HG02852 (cell line): ENCODE data around the gene DTX3.
"Not testable (repeated sequence)": the region's sequence is repeated elsewhere in the genome, so short reads cannot be mapped to it uniquely, and the experiment has no call there.

Experiments
- ATAC-seq: cut with Tn5 transposase; IDR thresholded peaks from one replicate; pipeline ENCODE4 v1.9.1; 2021; ENCODE audit warnings: mild to moderate bottlenecking, moderate library complexity; ENCODE audit not compliant: unreplicated experiment

The DTX3 gene, protein sequence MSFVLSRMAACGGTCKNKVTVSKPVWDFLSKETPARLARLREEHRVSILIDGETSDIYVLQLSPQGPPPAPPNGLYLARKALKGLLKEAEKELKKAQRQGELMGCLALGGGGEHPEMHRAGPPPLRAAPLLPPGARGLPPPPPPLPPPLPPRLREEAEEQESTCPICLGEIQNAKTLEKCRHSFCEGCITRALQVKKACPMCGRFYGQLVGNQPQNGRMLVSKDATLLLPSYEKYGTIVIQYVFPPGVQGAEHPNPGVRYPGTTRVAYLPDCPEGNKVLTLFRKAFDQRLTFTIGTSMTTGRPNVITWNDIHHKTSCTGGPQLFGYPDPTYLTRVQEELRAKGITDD

DNA sequence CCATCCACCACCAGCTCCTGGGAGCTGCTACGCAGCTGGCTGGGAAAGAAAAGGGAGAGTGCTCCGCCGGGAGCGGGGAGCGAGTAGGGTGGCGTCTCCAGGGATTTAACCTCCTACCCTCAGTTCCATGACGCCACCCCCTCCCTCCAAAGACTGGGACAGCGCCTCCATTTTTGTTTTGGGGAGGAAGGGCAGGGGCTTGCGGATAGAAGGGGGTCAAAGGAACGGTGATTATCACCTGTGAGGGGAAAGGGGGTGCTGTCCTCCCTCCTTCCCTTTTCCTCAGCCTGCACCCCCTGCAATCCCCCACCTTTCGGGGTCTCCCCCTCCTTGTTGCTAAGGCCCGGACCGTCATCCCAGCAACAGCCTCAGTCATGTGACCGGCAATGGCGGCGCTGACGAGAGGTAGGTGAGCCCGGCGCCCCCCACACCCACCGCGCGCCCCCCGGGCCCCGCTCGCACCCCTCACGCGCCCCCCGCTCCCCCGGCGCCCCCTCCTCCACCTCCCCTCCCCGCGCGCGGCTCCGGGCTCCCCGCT lies at the start of gene DTX3:
Gene DTX3, plus strand, starts transcription at position 371 of the 538 bp plus-strand sequence. CDS start 1,694 bp downstream, outside the sequence.
- peak; percentile 79 for ATAC-seq

DNA sequence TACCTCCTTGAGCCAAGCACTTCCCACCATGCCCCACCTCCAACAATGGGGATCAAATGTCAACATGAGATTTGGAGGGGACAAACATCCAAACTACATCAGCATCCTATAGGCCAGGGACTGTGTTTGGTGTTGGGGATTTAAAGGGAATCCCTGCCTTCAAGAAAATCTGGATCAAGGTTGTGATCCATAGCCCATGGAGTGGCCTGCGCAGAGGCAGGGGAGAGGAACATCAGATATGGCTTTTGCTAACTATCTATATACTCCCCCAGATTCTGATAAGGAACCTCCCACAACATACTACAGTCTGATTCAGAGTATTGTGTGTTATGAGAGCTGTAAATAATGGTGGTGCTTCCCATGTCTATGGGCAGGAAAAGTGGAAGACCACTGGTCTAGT lies 49.7 kb upstream of the DTX3 start:
- ATAC-seq = no peak

DNA sequence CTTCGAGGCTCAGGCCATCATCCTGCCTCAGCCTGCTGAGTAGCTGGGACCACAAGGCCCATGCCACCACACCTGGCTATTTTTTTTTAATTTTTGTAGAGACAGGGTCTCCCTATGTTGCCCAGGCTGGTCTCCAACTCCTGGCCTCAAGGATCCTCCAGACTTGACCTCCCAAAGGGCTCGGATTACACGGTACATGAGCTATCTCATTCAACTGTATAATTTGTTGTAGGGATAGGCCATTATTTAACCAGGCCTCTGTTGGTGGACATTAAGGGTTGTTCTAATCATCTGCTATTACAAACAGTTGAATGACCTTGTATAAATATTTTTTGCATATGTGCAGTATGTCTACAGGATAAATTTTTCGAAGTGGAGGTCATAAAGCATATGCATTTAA lies 45.8 kb upstream of the DTX3 start:
- ATAC-seq = no peak

DNA sequence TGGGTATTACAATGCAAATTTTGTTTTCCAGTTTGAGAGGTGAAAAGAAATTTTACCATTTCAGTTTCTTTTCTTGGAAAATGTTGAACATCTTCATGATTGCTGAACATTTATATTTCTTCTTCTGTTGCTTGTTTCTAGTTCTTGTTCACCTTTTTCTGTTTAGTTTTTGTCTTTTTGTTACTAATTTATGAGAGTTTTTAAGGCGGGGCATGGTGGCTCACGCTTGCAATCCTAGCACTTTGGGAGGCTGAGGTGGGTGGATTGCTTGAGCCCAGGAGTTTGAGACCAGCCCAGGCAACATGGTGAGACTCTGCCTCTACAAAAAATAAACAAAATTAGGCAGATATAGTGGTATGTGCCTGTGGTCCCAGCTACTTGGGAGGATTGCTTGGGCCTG lies 44.1 kb upstream of the DTX3 start:
- no peak for ATAC-seq

DNA sequence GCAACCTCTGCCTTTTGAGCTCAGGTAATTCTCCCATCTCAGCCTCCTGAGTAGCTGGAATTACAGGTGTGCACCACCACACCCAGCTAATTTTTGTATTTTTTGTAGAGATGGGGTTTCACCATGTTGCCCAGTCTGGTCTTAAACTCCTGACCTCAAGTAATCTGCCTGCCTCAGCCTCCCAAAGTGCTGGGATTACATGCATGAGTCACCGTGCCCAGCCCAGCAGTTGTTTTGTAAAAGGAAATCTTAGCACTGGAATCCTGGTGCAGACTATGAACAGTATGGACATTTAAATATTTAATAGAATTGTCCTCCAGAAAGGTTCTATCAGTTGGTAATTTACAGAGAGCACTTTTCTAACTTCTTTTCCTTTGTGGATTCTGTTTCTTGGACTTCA lies 43.5 kb upstream of the DTX3 start:
- ATAC-seq = not testable (repeated sequence)

DNA sequence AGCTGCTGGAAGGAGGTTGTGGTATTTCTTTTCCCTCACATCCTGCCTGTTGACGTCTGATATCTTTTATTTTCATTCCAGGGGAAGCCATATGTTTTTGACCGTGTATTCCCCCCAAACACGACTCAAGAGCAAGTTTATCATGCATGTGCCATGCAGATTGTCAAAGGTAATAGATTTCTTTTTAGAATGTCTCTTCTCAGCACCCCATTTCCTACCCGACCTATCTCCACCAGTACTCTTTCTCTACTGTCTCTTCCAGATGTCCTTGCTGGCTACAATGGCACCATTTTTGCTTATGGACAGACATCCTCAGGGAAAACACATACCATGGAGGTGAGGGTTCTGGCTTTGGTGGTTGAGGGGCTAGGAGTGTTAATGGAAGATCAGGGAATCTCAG lies 41.3 kb upstream of the DTX3 start:
- no peak for ATAC-seq

DNA sequence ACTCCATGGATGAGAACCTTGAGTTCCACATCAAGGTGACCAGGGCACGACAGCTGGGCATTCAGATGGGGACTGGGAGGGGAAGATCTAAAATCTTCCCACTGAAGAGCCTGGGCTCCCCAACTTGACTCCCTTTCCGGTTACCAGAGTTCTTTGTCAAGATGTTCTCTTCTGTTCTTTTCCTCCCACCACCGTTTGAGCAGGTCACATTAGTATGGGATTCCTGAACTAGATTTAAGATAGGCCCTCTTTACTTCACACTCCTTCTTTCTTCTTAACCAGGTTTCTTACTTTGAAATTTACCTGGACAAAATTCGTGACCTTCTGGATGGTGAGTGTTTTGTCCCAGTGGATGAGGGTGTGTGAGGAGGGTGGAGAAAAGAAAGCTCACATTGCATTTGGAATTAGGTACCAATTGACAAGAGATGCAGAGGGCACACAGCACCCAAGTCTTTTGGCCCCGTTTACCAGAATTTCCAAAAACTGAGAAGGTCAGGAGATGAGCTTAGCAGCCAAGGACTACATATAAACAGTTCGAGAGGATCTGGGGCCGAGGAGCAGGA lies 40.4 kb upstream of the DTX3 start:
- ATAC-seq = no peak

DNA sequence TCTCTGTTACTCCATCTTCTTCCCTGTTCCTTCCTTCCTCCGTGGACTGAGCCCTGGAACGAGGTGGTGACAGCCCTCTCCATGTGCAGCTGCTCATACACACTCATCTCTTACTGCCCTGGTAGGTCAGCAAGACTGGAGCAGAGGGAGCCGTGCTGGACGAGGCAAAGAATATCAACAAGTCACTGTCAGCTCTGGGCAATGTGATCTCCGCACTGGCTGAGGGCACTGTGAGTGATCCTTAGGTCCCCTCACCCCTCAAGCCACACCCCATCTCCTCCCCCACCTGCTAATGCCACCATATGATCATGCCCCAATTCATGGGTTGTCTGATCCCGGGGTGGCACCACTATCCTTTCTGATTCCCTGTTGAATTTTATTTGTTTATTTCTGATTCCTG lies 35.8 kb upstream of the DTX3 start:
- ATAC-seq = no peak

DNA sequence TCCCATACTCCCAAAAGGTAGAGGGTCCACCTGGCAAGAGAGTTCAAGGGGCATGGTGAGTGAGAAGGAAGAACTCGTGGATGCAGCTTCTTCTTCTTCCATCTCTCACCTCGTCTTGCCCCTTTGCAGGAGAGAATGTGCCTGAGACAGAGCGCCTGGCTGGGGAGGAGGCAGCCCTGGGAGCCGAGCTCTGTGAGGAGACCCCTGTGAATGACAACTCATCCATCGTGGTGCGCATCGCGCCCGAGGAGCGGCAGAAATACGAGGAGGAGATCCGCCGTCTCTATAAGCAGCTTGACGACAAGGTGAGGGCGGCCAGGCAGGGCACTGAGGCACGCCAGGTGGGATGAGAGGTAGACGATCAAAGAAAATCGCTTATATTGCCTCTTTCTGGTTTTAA lies 34.8 kb upstream of the DTX3 start:
- no peak for ATAC-seq

DNA sequence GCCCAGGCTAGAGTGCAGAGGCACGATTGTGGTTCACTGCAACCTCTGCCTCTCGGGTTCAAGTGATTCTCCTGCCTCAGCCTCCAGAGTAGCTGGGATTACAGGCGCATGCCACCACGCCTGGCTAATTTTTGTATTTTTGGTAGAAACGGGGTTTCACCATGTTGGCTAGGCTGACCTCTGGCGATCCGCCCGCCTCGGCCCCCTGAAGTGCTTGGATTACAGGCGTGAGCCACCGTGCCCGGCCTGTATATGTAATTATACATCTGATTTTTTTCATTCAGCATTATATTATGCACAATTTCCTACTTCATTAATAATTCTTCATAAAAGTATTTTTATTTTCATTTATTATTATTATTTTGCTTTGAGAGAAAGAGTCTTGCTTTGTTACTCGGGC lies 34.2 kb upstream of the DTX3 start:
- not testable (repeated sequence) for ATAC-seq

DNA sequence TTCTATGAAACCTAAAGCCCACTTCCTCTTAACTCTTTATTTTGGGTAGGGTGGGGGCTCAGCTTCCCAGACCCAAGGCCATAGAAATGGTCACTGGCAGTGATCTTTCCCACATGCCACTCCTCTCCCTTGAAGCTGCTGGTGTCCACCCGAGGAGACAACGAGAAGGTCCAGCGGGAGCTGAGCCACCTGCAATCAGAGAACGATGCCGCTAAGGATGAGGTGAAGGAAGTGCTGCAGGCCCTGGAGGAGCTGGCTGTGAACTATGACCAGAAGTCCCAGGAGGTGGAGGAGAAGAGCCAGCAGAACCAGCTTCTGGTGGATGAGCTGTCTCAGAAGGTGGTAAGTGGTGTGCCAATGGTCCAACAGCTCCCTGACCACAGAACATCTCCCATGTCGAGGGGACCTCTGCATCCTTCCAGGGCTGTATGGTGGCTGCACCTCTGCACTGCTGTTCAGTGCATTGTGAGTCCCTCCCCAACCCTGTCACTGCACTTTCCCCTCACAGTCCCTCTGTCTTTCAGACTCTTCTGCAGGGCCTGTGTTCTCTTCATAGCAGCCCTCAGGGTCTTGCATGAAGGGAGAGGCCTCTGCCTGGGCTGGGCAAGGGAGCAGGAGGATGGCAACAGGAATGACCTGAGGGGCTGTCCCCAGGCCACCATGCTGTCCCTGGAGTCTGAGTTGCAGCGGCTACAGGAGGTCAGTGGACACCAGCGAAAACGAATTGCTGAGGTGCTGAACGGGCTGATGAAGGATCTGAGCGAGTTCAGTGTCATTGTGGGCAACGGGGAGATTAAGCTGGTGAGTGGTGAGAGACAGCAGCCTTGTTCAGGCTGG lies 32.5 kb upstream of the DTX3 start:
- ATAC-seq = no peak

DNA sequence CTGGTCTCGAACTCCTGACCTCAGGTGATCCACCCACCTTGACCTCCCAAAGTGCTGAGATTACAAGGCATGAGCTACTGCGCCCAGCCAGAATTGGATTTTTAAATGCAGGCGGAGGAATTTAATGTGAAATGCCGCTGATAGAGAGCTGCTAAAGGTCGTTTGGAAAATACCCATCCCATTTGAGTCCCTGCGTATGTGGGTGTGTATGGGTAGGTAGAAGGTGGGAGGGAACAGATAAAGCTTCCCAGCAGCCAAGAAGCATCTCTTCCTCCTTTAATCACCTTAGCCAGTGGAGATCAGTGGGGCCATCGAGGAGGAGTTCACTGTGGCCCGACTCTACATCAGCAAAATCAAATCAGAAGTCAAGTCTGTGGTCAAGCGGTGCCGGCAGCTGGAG lies 29.8 kb upstream of the DTX3 start:
- no peak for ATAC-seq

DNA sequence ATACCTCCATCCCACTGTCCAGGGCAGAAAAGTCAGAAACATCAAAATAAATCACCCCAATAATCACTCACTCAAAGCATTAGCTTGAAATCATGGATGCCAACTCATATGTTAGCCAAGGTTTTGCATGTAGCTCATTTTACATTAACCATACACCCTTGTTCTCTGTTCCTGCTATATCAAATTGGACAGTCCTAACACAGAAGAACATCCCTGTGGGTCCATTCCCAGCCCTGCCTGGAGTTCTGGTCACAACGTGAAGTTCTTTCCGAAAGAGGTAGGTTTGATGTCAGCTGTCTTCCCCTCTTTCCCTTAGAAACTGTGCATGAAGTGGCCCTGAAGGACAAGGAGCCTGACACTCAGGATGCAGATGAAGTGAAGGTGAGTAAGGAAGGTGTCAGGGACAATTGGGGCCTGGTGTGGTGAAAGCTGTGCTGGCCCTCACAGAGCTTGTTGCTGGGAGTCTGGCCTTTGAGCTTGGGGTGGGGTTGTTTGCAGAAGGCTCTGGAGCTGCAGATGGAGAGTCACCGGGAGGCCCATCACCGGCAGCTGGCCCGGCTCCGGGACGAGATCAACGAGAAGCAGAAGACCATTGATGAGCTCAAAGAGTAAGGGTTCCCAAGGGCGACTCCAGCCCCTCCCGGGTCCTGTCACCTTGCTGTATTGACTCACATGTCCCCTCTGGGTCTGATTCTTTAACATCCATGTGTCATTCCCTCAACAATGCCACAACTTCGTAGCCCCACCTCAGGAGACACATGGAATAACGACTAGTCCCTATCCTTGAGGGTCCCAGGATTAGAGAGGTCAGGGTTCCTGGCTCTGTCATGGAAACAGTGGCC lies 28.6 kb upstream of the DTX3 start:
- ATAC-seq = no peak

DNA sequence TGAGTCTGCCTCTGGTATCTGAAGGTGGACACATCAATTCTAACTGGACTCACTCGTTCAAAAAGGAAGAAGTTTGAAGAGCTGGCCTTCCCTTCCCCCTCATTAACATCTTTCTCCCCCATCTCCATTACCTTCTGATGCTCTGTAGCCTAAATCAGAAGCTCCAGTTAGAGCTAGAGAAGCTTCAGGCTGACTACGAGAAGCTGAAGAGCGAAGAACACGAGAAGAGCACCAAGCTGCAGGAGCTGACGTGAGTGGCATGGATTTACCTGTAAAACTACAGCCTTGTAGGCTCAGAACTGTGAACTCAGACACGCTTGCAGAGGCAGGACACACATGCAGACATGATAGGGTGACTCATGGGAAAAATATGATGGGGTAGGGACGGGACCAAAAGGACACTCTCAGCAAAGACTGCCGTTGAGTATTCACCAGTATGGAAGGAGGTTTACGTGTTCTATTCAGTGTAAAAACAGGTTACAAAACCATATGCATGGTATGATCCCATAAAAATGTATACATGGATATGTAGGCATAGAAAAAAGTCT lies 27.9 kb upstream of the DTX3 start:
- no peak for ATAC-seq

DNA sequence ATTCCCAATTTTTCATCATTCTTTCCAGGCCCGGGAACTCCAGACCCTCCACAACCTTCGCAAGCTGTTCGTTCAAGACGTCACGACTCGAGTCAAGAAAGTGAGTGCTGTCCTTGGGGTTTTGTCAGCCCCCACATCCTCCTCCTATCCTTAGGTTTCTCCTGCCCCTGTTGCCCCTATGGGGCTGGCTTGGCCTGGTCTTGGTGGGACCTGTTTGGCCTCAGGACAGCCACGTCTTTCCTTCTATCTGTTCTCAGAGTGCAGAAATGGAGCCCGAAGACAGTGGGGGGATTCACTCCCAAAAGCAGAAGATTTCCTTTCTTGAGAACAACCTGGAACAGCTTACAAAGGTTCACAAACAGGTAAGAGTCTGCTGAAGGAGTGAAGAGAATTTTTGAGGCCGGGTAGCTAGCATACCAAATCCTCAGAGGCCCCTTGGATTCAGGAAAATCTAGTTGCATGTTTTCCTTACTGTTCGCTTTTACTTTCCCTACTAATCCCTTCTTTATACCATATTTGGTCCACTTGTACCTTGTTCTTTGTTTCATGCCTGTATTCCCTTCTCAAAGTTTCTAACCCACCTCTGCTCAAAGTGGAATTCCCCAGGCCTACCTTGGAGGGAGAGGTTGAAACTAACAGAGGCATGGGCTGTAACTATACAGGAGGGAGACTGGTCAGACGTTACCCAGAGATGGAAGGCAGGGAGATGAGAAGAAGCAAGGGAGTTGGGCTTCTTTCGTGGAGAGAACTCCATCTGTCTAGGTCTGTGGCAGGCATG lies 26.5 kb upstream of the DTX3 start:
- no peak for ATAC-seq

DNA sequence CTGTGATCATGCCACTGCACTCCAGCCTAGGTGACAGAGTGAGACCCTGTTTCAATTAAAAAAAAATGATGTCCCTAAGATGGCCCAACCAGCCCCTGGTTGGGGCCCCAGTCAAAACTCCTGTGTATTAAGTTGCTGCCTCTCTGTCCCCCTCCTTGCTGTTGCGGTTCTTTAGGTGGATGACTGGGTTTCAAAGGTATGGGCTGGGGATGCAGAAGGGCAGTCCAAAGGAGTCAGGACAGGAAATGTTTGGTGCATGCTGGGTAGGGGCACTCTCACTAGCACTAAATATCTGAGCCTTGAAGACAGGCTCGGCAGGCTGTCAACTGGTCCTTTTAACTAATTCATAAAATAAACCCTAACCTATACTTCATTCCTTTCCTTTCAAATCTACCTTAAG lies 25.6 kb upstream of the DTX3 start:
- ATAC-seq = no peak

DNA sequence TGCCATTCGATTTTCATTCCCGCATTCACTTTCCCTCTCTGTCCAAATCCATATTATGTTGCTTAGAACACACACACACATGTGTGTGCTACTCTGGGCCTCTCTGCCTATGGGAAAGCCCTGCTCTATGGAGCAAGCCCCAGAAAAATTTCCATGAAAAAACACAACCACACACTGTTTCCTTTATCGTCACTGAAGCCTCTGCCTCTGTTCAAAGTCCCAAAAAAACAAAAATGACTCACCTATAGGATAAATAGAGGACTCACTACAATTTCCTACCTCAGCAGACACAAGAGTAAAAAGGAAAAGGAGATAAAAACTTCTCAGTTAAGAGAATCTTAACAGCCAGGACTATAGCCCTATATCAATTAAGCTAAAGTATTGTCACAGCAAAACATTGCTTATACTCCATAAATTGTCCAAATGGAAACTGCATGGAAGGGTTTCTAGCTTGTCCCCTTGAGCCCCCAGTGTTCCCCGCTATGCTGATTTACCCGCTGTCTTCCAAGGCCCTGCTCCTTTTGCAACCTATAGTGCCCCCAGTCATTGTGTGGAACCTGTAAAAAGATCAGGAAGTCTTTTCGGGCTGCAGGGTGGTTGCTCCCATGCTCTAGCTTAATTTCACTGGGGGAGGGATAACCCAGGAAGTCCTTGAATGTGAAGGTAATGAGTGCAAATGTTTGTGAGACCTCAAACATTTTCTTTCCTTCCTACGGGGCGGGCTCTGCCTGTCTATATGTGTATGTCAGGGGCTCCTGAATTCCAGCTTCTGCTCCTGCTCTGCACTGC lies 24.8 kb upstream of the DTX3 start:
- no peak for ATAC-seq

DNA sequence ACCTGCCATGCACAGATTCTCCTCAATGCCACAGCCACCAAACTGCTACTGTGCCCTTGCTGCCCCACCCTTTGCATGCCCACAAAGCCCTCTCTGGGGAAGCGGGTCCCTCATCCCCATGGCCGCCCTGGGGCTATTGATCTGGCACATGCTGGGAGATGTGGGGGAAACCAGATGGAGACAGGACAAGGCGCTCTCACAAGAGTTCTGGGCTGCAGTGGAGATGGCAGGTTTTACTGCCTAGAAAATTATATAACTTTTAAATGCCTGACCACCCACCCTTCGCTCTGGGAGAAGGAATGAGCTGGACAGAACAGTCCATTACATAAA lies 24.2 kb upstream of the DTX3 start:
- no peak for ATAC-seq

DNA sequence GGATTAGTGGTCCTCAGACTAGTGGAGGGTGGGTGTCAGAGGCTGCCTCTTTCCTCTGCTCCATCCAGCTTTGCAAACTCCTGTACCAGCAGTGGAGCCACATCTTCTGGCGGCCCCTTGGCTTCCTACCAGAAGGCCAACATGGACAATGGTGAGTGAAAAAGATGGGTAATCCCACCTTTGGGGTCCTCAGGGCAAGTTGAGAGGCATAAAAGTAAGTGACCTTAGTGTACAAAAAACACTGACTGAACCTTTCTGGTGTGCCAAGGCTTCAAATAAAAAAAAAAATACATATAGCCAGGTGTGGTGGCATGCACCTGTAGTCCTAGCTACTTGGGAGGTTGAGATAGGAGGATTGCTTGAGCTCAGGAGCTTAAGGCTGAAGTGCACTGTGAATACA lies 22.8 kb upstream of the DTX3 start:
- no peak for ATAC-seq
